Activated T-cell treated with anti-CD3 and anti-CD28 coated beads, Interleukin-2, amount 50 U/mL, for 4 hours (primary cell): ENCODE measurements around the gene LUZP1. TPM values are rescaled to one million over a fixed set of nuclear protein-coding genes. Genes with fewer than 3 reads are reported as not detected.
"Not testable (repeated sequence)": the region's sequence is repeated elsewhere in the genome, so short reads cannot be mapped to it uniquely, and the experiment has no call there.

ENCODE experiments used
- ATAC-seq, 2 donors: fragments of 200-7000 bp; cut with Tn5 transposase; one replicate each; pipeline ENCODE4 v1.10.0; 2021
- DNase-seq: peaks from one replicate; pipeline ENCODE4 v3.0.0-alpha.2; 2020
- H3K27me3 Mint-ChIP-seq: one replicate; pipeline ENCODE4 v1.8.0; 2021; ENCODE audit warnings: low read depth, mixed read lengths
- H3K36me3 Mint-ChIP-seq: one replicate; pipeline ENCODE4 v1.8.0; 2022; ENCODE audit warnings: mixed read lengths; ENCODE audit not compliant: insufficient read depth
- H3K4me1 Mint-ChIP-seq: one replicate; pipeline ENCODE4 v1.8.0; 2021; ENCODE audit warnings: low read depth, mixed read lengths
- H3K4me3 Mint-ChIP-seq: one replicate; pipeline ENCODE4 v1.8.0; 2021; ENCODE audit warnings: mild to moderate bottlenecking, moderate library complexity, mixed read lengths
- H3K9me3 Mint-ChIP-seq: one replicate; pipeline ENCODE4 v1.8.0; 2021; ENCODE audit warnings: mixed read lengths
- total RNA-seq, 3 donors: library from RNA; stranded (reverse); gene quantifications; one replicate each; pipeline ENCODE4 v1.2.1, GENCODE V29; 2021

LUZP1 gene
- 10 to 100 TPM; 19.7 to 20.7 (median 20.1) TPM for total RNA-seq

DNA sequence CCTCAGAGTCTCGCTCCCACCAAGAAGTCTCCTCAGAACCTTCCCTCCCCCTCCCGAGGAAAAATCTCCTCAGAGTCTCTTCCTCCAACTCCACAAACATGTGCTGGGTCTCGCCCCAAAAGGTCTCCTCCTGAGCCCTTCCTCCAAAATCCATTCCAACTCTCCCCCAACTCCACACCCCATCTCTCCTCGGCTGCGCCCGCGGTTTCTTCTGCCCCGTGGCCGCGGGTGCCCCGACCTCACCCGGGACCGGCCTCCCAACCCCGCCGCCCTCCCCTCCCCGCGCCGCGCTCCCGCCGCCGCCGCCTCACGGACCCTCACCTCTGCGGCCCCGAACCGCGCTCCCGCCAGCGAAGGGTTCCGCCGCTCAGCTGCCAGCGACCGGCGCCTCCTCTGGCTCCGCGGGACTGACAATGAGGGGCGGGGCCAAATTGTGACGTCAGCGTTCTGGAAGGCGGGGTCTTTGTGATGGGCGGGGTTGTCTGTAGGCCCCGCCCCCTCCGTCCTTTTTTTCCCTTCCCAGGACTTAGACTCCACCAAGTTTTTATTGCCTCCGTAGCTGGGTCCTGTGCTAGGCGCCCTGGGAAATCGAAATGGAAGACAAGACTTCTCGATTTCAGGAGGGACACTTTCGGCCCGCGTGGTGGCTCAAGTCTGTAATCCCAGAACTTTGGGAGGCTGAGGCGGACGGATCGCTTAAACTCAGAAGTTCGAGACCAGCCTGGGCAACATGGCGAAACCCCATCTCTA lies at the start of gene LUZP1:
TSS of gene LUZP1 (minus strand) at position 412 of the 750 bp plus-strand sequence.
- no peaks in the 10 kb centered on the region for H3K9me3 Mint-ChIP-seq
- peak; percentile 90 to 91 for ATAC-seq
- H3K36me3 Mint-ChIP-seq, result no peaks in the 10 kb centered on the region
- DNase-seq, result peak; percentile 89
- peak within 1 kb of the TSS; percentile 92 for H3K4me3 Mint-ChIP-seq
- H3K27me3 Mint-ChIP-seq, result no peaks in the 10 kb centered on the region
- H3K4me1 Mint-ChIP-seq, result peaks cover 35% of the 10 kb centered on the region

DNA sequence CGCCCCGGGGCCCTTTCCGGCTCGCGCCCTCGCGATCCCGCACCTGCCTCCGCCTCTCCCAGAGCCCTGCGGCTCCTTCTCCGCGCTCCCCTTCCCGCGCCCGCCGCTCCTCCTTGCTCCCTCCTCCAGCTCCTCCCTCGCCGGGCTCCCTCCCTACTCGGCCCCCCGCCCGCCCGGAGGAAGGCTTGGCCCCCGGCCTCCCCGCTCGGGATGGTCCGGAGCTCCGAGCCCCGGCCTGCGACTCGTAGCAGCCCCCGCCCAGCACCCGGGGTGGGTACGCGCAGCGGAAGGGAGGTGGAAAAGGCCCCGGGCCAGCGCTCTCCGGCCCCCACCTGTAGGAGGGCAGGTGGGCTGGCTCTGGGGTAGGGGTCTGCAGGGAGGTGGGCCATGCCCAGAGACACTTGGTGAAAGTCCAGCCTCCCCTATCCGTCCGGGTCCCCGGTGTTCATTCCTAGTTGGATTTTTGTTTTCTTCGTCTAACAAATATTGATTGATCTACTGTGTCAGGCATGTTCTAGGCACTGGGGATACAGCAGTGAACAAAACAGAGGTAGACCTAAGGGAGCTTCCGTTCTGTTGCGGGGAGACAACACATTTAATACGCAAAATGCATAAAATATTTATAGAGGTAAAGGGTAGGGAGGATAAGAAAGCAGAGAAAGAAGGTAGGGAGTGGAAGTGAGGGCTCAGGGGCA lies 48.9 kb upstream of the LUZP1 start, which contains the start of gene HTR1D:
TSS of gene HTR1D (minus strand) at position 82 of the 695 bp plus-strand sequence. CDS start 23,283 bp downstream, outside the sequence.
- Mint-ChIP-seq H3K36me3 (no peaks in the 10 kb centered on the region), H3K4me1 (peaks cover 6% of the 10 kb centered on the region), H3K4me3 (peak within 1 kb of the TSS; percentile 56), H3K9me3 (no peaks in the 10 kb centered on the region), H3K27me3 (peaks cover 56% of the 10 kb centered on the region)
- DNase-seq (no peak), ATAC-seq (peak; percentile 39 to 46)

DNA sequence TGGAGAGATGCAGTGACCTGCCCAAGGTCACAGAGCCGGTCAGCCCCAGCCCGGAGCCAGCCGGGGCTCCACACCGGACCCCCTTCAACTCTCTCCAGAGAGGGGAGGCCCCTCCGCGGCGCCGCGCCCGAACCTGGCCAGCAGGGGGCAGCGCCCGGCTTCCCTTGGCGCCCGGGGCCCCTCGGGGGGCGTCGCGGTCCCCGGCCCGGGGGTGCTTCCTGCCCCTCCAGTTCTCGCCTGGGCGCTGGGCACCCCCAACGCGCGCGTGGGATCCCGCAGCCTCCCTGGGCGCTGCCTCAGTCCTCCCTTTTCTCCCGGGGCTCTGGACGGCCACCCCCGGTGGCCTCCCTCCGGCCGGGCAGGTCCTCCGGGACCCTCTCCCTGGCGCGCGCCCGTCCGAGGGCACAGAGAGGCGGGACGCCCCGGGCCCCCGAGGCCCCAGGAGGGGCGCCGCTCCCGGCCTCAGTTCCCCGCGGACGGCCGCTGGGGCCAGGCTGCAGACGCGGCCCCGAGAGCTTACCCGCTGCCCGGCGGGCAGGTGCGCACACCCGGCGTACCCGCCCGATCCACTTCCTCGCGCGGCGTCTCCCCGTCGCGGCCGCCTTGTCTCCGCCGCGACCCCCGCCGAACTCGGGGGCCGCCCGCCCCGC lies 48.2 kb upstream of the LUZP1 start:
- H3K9me3 Mint-ChIP-seq, result no peaks in the 10 kb centered on the region
- H3K4me3 Mint-ChIP-seq, result no peak overlapping the region
- H3K36me3 Mint-ChIP-seq, result no peaks in the 10 kb centered on the region
- H3K4me1 Mint-ChIP-seq, result peaks cover 6% of the 10 kb centered on the region
- peak; percentile 14 for DNase-seq
- peaks cover 62% of the 10 kb centered on the region for H3K27me3 Mint-ChIP-seq
- peak; percentile 66 to 74 for ATAC-seq

DNA sequence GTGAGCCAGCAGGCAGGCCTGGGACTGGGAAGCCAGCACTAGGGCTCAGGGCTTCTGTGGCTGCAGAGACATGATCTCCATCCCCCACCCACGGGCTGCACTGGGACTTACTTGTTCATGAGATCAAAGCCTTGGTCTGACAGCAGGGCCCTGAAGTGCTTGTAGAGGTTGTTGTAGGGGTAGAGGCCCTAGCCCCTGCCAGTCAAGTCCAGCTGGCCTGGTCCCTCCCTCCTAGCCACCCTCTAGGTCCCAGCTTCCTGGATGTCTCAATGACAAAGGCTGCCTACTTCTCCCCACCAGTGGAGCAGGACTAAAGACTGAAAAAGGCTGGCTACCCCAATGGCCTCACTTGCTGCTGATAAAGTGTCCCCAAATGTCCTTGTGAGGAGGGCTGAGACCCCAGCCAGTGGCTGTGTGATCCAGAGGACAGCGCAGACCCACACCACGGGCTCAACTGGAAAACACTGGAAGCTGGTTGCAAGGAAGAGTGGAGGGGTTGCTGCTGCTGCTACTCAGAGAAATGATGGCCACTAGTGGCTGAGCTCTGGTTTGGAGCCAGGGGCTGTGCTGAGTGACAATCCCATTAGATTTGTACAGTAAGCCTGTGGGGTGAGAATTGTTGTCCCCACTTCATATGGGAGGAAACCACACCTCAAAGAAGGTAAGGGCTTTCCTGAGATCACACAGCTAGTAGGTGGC lies 47.2 kb upstream of the LUZP1 start:
- Mint-ChIP-seq H3K27me3 (peaks cover 64% of the 10 kb centered on the region), H3K4me3 (peak overlapping the region; percentile 30)

DNA sequence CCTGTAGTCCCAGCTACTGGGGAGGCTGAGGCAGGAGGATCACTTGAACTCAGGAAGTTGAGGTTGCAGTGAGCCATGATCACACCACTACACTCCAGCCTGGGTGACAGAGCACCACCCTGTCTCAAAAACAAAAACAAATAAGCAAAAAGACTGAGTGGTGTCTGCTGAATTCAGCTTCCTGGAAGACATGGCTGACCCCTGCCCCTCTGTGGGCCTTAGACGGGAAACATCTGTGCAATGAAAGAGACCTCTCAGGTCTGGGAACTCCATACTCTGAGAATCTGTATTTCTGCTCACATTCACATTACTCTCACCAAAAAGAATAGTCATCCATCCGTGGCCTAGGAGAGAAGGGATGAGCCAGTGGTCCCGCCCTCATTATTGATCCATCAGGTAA lies 46.6 kb upstream of the LUZP1 start:
- H3K36me3 Mint-ChIP-seq, result no peaks in the 10 kb centered on the region
- H3K4me1 Mint-ChIP-seq, result peaks cover 11% of the 10 kb centered on the region
- DNase-seq (no peak), ATAC-seq (no peak)
- no peak overlapping the region for H3K4me3 Mint-ChIP-seq
- H3K27me3 Mint-ChIP-seq, result peaks cover 64% of the 10 kb centered on the region
- H3K9me3 Mint-ChIP-seq, result no peaks in the 10 kb centered on the region

More for the DNA sequence above, 47.2 kb upstream of the LUZP1 start:
- H3K9me3 Mint-ChIP-seq, result no peaks in the 10 kb centered on the region
- ATAC-seq (no peak), DNase-seq (no peak)
- peaks cover 10% of the 10 kb centered on the region for H3K4me1 Mint-ChIP-seq
- H3K36me3 Mint-ChIP-seq, result no peaks in the 10 kb centered on the region

DNA sequence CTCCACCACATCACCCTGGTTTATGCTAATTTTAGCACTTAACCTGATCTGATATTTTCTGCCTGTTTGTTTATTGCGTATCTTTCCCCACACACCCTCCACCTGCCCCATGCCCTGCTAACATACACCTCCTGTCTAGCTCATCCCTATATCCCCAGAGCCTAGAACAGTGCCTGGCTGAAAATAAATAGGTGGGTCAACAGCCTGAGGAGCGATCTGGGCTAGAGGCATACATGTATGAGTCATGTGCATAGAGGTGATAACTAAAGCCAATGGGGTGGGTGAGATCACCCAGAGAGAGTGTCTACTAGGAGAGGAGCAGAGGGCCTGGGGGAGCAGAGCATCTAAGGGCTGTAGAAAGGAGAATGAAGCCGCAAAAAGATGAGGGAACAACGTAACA lies 46.0 kb upstream of the LUZP1 start:
- Mint-ChIP-seq H3K36me3 (no peaks in the 10 kb centered on the region), H3K4me3 (no peak overlapping the region), H3K9me3 (no peaks in the 10 kb centered on the region), H3K27me3 (peaks cover 62% of the 10 kb centered on the region), H3K4me1 (peaks cover 12% of the 10 kb centered on the region)
- DNase-seq (no peak), ATAC-seq (no peak)

DNA sequence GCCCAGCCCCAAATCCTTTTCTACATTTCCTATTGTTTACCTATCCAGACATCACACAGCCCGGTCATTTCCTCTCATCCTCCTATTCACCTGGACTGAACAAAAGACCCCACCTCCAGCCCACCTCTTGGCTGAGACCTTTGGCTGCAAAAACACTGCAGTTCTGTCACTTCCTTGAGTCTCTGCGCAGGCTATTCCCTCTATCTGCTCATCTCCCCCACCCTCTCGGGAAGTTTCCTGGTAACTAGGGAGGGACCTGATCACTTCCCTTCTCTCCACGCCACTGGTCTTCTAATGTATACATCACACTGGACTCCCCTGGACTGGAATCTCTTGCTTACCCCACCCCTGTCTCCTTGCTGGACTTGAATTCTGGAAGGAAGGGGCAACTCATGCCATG lies 43.3 kb upstream of the LUZP1 start:
- no peaks in the 10 kb centered on the region for H3K36me3 Mint-ChIP-seq
- no peak overlapping the region for H3K4me3 Mint-ChIP-seq
- DNase-seq, result no peak
- H3K27me3 Mint-ChIP-seq, result peaks cover 44% of the 10 kb centered on the region
- no peak for ATAC-seq
- H3K9me3 Mint-ChIP-seq, result no peaks in the 10 kb centered on the region
- H3K4me1 Mint-ChIP-seq, result peaks cover 9% of the 10 kb centered on the region

DNA sequence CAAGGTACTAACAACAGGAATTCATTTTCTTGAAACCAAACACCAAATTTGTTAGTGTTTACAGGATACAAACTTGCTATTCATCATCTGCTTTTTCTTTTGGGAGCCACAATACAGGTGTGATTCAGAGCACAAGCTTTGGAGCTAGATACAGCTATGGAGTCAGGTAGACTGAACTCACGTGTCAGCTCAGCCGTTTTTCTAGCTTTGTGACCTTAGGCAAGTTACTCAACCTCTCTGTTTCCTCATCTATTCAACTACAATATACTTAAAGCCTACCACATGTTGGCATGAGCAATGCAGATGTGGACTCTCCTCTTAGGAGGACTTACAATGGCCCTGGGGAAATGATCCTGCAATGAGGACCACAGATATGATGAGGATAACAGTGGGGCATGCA lies 42.3 kb upstream of the LUZP1 start:
- no peak for DNase-seq
- Mint-ChIP-seq H3K9me3 (no peaks in the 10 kb centered on the region), H3K36me3 (no peaks in the 10 kb centered on the region), H3K4me3 (no peak overlapping the region), H3K27me3 (peaks cover 37% of the 10 kb centered on the region), H3K4me1 (peaks cover 7% of the 10 kb centered on the region)
- no peak for ATAC-seq

DNA sequence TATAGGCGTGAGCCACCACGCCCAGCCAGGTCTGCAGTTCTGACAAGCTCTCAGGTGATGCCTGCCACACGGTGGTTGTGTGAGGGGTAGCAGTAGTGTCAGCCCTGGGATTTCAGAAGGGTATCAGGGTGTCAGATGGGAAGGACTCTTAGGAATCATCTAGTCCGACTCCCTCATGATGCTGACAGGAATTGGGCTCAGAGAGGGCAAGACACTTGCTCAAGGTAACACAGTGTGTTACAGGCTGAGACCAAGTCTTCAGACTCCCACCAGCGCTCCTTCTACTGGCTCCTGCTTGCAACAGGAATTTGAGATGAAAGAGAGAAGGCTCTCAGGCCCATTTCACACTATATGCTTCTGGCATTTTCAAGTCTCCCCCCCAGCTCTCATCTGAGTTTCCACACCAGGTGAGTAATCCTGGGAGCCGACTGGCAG lies 41.7 kb upstream of the LUZP1 start:
- Mint-ChIP-seq H3K4me3 (no peak overlapping the region), H3K27me3 (peaks cover 32% of the 10 kb centered on the region), H3K36me3 (no peaks in the 10 kb centered on the region), H3K4me1 (peaks cover 7% of the 10 kb centered on the region), H3K9me3 (no peaks in the 10 kb centered on the region)
- no peak for ATAC-seq
- no peak for DNase-seq

DNA sequence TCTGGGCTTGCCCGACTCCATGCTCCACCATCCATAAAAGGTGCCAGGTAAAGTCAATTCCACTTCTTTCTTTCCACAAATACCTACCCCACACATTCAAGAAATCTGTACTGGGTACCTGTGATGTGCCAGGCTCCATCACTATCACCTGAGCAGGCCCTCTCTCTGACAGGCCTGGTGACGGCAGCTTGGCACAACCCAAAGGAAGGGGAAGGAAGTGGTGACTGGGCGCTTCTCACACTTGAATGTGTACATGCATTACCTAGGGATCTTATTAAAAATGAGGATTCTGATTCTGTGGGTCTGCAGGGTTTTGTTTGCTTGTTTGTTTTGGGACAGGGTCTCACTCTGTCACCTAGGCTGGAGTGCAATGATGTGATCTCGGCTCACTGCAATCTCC lies 41.1 kb upstream of the LUZP1 start:
- H3K27me3 Mint-ChIP-seq, result peaks cover 28% of the 10 kb centered on the region
- no peak for DNase-seq
- no peaks in the 10 kb centered on the region for H3K36me3 Mint-ChIP-seq
- ATAC-seq, result no peak
- no peak overlapping the region for H3K4me3 Mint-ChIP-seq
- H3K9me3 Mint-ChIP-seq, result no peaks in the 10 kb centered on the region
- H3K4me1 Mint-ChIP-seq, result peaks cover 7% of the 10 kb centered on the region

DNA sequence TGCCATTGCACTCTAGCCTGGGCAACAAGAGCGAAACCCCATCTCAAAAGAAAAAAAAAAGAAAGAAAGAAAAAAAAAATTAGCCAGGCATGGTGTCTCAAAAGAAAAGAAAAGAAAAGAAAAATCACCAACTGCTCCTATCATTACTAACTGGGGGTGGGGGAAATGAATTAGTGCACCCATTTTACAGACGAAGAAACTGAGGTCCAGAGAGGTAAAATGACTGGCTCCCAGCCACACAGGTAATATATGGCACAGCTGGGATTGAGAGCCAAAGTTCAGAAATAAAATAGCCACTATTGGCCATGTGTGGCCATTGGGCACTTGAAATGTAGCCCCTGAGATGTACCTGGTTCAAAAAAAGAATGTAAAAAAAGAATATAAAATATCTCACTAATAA lies 39.9 kb upstream of the LUZP1 start:
- Mint-ChIP-seq H3K4me3 (no peak overlapping the region), H3K9me3 (no peaks in the 10 kb centered on the region), H3K36me3 (no peaks in the 10 kb centered on the region), H3K27me3 (peaks cover 17% of the 10 kb centered on the region), H3K4me1 (peaks cover 6% of the 10 kb centered on the region)
- DNase-seq (no peak), ATAC-seq (no peak)

DNA sequence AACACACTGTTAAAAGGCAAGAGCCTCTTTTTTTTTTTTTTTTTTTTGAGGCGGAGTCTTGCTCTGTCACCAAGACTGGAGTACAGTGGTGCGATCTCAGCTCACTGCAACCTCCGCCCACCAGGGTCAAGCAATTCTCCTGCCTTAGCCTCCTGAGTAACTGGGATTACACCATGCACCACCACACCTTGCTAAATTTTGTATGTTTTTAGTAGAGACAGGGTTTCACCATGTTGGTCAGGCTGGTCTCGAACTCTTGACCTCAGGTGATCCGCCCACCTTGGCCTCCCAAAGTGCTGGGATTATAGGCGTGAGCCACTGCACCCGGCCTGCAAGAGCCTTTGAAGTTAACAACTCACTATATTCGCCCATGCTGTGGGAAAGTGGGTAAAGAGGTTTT lies 39.1 kb upstream of the LUZP1 start:
- H3K27me3 Mint-ChIP-seq, result peaks cover 12% of the 10 kb centered on the region
- not testable (repeated sequence) for H3K4me1 Mint-ChIP-seq, H3K4me3 Mint-ChIP-seq, DNase-seq, ATAC-seq, H3K36me3 Mint-ChIP-seq, H3K9me3 Mint-ChIP-seq

DNA sequence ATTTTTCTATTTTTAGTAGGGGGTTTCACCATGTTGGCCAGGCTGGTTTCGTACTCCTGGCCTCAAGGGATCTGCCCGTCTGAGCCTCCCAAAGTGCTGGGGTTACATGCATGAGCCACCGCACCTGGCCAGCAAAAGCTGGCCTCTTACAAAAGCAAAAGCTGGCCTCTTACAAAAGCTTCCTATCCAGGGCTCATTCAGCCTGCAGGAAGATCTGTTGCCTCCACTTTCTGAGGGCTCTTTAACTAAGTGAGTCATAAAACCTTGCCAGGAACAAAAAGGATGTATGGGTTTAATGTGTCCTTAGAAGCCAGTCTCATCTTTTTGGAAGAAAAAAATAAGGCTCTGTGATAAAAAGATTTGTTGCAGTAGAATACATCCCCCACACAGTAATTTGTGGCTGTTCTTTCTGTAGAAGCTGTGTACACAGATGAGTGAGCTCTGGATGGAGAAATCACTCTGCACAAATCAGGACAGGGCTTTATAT lies 33.6 kb upstream of the LUZP1 start:
- Mint-ChIP-seq H3K36me3 (no peaks in the 10 kb centered on the region), H3K4me3 (no peak overlapping the region), H3K9me3 (no peaks in the 10 kb centered on the region), H3K27me3 (peaks cover 1% of the 10 kb centered on the region), H3K4me1 (no peaks in the 10 kb centered on the region)
- ATAC-seq (no peak), DNase-seq (no peak)

DNA sequence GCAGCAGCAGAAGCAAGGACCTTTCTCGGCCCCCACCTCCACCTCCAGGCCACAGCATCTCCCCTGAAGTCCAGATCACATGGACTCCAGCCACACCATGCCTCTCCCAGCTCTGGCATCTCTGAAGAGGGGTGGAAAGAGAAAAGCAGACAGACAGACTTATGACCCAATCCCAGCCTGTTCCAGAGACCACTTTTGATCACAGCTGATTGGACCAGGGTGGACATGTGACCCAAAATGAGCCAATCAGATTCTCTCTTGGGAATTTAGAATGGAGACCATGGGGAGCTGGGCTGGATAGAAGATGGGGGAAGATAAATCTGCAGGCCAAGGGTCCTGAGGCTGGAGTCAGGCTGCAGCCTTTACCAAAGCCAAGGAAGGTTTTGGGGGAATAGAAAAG lies 32.2 kb upstream of the LUZP1 start:
- peaks cover 1% of the 10 kb centered on the region for H3K27me3 Mint-ChIP-seq
- no peak for ATAC-seq
- H3K9me3 Mint-ChIP-seq, result no peaks in the 10 kb centered on the region
- H3K4me3 Mint-ChIP-seq, result no peak overlapping the region
- no peaks in the 10 kb centered on the region for H3K36me3 Mint-ChIP-seq
- DNase-seq, result no peak
- no peaks in the 10 kb centered on the region for H3K4me1 Mint-ChIP-seq
